ENCODE measurements around the gene PRDX2. TPM values are rescaled to one million over a fixed set of nuclear protein-coding genes. Genes with fewer than 3 reads are reported as not detected.
A peak's percentile ranks its signal among the peaks of the same experiment; 100 is the strongest.
"Not testable (repeated sequence)": the region's sequence is repeated elsewhere in the genome, so short reads cannot be mapped to it uniquely, and the experiment has no call there.

PRDX2 gene
- polyA plus RNA-seq (ENCODE audit: insufficient read length in 4 of 4): 100 to 1,000 TPM; 242 to 339 (median 290) TPM

DNA sequence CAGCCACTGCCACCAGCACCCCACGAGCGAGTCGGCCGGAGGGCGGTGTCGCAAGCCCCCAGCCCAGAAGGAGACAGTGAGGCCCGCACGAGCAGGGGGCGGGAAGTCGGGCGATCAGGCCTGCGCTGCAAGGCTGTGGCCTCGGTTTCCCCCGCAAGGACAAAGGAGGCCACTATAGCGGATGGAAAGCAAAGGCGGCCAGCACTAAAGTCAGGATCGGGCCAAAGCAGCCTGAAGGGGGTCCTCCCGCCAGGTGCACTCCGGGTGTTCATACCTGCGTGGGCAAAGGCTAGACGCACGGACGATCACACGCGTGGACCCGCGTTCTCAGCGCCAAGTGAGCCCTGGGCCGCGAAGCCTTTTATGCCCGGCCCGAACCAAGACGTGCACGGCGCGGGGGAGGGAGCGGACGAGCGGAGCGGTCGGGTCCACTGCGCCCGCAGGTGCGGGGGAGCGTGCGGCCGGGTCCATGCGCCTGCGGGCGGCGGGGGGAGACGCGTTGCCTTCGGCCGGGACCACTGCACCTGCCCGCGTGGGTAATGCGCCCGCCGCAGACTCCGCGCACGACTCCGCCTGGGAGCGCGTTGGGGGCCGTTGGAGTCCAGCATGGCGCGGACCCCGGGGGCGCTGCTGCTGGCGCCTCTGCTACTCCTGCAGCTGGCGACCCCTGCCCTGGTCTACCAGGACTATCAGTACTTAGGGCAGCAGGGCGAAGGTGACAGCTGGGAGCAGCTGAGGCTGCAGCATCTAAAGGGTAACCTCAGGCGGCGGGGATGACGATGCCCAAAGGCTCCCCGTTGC, at the start of gene PRDX2, which contains the start of gene THSD8:
PRDX2 (minus strand) TSS at position 335 of the 801 bp plus-strand sequence. CDS start 539 bp downstream, outside the sequence.
THSD8 (plus strand) TSS at position 604 of the 801 bp plus-strand sequence; CDS start at position 607, 3 bp downstream.
- no peak for DNase-seq (ENCODE audit: low read depth in 4 of 4, low spot score in 3 of 4)

DNA sequence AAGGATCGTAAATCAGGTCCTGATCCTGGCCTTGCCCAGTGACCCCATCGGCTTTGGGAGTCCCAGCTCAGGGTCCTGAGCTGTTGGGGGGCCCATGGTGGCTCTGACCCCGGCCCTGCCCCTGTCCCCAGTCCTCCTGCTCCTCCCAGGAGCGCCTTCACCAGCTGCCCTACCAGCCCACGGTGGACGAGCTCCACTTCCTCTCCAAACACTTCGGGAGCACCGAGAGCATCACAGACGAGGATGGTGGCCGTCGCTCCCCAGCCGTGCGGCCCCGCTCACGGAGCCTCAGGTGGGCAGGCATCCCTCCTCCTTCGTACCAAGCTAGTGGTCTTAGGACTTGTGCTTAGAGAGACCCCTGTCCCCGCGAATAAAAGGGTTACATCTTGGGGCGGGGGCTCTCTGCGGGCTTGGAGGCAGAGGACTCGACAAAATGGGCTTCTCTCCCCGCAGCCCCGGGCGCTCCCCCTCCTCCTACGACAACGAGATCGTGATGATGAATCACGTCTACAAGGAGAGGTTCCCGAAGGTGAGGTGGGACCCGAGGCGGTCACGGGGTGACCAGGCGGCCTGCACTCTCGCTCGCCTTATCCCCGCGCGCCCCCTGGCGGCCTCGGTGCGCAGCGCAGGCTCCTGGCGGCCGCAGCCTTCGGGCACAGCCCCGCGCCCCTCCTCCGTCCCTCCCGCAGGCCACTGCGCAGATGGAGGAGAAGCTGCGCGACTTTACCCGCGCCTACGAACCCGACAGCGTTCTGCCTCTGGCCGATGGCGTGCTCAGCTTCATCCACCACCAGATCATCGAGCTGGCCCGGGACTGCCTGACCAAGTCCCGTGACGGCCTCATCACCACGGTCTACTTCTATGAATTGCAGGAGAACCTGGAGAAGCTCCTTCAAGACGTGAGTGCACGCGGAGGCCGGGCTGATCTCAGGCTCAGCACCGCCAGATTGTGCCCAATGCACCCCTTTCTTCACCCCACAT, 45.8 kb upstream of the PRDX2 start:
- DNase-seq (ENCODE audit: low read depth in 4 of 4, low spot score in 3 of 4): peak in 3 of 4 donors; percentile 46 to 53 (median 46)

DNA sequence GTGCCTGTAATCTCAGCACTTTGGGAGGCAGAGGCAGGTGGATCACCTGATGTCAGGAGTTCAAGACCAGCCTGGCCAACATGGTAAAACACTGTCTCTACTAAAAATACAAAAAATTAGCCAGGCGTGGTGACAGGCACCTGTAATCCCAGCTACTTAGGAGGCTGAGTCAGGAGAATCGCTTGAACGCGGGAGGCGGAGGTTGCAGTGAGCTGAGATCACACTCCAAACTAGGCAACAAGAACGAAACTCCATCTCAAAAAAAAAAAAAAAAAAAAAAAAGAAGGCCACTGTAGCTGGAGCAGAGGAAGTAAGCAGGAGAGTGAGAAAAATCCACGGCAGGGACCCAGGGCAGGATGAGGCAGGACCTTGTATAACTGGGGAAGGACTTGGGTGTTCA, 45.0 kb upstream of the PRDX2 start:
- not testable (repeated sequence) for DNase-seq (ENCODE audit: low read depth in 4 of 4, low spot score in 3 of 4)

DNA sequence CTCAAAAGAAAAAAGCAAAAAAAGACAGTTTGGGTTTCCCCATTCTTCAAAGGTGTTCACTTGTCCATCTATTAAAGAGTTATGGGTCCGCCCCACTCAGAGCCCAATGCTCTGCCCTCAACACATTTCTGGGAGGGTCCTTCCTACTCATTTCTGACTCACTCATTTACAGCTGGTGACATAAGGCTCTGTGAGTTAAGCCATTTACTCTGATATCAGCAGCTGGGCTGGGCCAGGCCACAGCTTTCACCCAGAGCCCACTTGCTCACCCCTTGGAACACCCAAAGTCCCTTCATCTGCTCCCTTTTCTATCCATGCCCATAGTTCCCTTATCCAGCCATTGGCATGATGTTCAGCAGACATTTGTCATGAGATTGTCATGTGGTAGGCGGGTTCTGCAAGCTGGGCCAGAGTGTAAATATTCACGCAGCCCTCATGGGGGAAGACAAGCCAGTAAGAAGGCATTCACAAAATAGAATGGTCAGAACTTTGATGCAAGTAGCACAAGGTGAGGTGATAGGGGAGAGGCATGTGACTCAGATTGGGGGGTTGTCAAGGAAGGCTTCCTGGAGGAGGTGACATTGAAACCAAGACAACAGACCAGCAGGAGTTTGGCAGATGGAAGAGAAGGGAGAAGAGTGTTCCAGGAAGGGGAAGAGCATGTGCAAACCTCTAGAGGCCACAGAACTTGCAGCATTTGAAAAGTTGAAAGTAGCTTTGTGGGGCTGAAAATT, 42.6 kb upstream of the PRDX2 start:
- DNase-seq (ENCODE audit: low read depth in 4 of 4, low spot score in 3 of 4): no peak

DNA sequence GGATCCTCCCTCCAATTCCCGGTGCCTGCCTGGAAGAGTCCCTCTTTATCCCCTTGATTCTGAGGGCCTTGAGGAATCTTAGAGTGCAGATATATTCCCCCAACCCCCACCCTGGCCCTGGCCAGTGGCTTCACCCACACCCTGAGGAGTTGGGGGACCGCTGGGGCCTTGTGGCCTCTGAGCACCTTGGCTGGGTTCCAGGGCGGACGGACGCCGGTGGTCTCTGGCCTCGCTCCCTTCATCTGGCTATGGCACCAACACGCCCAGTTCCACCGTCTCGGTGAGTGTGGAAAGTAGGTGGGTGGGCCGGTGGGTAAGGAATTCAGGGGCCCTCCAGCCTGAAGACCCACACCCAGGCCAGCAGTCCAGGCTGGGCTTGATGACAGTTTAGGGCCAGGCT, 41.7 kb upstream of the PRDX2 start:
- DNase-seq (ENCODE audit: low read depth in 4 of 4, low spot score in 3 of 4): no peak

DNA sequence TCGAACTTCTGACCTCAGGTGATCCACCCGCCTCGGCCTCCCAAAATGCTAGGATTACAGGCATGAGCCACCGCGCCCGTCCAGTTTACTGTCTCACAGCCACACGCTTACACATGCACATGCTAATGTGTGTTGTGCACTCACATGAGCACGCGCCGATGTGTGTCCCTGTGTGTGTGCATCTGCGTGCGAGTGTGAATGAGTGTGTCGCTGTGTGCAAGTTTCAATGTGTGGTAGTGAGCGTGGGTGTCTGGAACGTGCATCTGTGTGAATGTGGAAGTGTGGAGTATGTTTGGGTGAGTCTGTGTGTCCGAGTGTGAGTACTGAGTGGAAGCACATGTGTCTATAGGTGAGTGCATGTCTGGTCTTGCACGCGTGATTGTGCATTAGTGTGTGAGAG, 40.9 kb upstream of the PRDX2 start:
- DNase-seq (ENCODE audit: low read depth in 4 of 4, low spot score in 3 of 4): no peak

DNA sequence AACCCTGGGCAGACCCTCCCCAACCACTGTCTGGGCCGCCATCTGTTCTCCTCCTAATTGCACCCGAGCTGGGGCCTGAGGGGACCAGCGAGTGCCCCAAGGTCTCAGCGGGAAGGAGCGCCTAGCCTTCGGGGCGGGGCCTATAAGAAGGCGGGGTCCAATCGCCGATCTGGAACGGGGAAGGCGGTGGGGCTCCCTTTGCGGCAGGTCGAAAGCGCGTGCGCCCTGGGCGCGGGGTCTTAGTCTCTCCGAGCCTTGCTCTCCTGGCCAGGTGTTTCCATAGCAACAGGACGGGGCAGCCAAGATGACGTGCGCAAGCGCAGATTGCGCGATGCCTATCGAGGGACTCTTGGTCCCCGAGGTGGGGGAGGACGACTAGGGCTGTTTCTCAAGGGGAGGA, 39.5 kb upstream of the PRDX2 start:
- DNase-seq (ENCODE audit: low read depth in 4 of 4, low spot score in 3 of 4): no peak

DNA sequence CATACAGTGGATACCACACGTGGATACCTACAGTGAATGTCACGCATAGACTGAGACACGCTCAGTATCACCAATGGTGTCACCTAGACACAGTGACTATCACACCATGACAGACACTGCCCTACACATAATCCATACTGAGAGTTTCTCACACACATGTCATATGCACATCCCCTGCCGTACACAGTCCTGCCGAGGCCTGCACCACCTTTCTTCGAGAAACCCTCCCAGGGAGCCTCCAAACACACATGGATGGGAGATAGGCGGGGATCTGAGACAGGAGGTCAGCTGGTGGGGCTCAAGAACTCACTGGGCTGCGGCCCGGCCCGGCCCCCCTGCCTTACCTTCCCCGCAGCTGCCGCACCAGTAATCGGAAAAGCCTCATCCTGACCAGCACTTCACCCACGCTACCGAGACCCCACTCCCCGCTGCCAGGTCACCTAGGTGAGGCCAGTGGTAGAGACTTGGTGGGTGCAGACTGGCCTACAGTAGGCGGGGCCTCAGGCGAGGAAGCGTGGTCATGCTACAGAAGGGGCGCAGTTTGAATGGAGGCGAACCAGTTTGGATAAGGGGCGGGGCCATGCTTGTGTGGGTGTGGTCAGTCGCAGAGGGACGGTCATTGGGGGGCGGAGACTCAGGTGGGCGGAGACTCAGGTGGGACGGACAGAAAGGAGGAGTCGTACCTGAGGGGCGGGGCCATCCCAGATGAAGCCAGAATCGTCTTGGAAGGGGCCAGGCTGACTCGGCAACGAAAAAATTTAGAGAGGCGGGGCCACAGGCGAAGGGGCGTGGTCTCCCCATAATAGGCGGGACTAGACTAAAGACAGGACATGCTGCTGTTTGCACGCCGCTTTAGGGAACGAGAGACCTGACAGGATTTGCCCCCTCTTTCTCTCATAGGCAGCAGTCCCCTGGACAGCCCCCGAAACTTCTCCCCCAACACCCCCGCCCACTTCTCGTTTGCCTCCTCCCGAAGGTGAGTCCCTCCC, 38.8 kb upstream of the PRDX2 start:
- peak in 1 of 4 donors; percentile 29 for DNase-seq (ENCODE audit: low read depth in 4 of 4, low spot score in 3 of 4)

DNA sequence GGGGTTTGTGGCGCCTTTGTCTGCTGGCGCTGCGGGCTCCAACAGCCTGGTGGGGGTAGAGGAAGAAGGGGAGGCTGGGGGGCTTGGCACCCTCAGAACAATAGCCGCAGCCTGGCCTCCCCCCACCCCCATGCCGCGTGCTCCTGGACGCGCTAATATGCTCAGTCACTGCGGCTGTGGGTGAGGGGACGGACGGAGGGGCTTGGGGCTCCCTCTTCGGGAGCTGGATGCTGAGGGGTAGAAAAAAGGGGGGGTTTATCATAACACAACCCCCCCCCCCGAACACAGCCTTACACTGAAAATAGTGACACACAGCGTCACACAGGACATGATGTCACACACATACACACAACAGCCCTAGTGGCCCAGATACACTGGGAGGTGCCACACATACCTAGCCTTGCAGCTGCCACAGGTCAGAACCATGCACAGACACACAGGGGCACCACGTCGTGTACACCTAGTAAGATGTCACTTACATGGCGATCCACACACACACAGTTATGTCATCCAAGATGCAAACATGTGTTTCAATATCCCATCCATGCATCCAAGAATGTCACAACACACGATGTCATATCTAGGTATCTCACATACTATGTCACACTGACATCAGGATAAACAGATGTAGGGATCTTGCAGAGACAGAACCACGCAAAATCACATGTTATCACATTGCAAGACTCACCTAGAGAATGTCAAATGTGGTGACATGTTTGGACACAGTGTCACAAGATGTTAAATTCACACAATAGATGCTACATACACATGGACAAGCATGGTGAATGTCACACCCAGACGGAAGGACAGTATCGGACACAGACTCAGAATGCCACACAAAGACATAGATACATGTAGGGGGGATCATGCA, 37.5 kb upstream of the PRDX2 start:
- no peak for DNase-seq (ENCODE audit: low read depth in 4 of 4, low spot score in 3 of 4)

DNA sequence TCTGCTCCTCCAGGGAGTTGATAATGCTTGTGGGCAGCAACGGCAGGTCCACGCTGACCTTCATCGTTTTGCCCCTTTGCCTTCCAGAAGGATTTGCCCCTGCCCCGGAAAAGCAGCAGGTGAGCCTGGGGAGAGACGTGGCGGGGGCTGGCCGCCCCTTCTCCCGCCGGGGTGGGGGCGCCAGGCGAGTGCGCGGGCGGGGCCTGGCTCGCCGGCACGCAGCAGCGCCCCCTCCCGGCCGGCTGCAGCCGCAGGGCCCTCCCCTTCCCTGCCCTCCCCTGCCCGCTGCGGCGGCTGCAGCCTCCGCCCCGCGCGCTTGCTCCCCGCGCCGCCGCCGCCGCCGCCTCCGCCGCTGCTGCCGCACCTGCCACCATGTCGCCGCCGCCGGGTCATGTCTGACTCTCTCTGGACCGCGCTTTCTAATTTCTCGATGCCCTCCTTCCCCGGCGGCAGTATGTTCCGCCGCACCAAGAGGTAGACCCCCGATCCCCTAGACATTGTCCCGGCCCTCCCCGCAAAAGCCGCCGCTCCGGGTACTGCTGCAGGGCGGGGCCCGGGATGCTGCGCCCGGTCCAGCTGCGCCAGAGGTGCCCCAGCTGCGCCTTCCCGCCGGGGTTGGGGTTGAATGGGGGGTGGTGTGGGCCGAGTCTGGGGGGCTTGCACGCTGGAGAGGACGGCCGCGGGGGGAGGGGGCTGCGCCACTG, 36.7 kb upstream of the PRDX2 start, which contains the start of gene MAST1:
MAST1 (plus strand) TSS at position 334 of the 704 bp plus-strand sequence; CDS start at position 392, 58 bp downstream.
- no peak for DNase-seq (ENCODE audit: low read depth in 4 of 4, low spot score in 3 of 4)

DNA sequence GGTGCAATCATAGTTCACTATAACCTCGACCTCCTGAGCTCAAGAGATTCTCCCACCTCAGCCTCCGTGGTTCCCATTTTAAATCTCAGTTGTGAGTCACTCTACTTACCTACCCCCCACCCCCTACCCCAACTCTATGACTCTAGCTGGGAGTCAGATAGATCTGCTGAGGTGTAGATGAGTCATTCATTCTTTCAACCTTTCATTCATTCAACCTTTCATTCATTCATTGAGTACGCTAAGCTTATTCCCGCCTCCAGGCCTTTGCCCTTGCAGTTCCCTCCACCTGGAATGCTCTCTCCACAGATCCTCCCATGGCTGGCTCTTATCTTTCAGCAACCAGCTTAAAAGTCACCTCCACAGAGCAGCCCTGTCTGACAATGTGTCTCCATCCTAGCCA, 35.6 kb upstream of the PRDX2 start:
- DNase-seq (ENCODE audit: low read depth in 4 of 4, low spot score in 3 of 4): no peak

DNA sequence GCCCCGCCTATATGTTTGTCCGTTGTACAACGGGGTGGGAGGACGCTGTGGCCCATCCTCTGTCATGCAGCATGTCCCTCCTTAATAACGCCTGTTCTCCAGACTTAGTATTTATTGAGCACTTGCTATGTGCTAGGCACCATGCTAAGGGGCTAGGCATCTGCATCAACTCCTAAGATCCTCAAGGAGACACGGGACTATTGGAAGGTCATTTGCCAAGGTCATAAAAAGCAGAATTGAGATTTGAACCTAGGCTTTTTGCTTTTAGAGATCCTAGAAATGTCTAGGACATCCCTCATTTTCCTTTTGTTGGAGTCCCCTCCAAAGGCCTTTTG, 34.9 kb upstream of the PRDX2 start:
- no peak for DNase-seq (ENCODE audit: low read depth in 4 of 4, low spot score in 3 of 4)

DNA sequence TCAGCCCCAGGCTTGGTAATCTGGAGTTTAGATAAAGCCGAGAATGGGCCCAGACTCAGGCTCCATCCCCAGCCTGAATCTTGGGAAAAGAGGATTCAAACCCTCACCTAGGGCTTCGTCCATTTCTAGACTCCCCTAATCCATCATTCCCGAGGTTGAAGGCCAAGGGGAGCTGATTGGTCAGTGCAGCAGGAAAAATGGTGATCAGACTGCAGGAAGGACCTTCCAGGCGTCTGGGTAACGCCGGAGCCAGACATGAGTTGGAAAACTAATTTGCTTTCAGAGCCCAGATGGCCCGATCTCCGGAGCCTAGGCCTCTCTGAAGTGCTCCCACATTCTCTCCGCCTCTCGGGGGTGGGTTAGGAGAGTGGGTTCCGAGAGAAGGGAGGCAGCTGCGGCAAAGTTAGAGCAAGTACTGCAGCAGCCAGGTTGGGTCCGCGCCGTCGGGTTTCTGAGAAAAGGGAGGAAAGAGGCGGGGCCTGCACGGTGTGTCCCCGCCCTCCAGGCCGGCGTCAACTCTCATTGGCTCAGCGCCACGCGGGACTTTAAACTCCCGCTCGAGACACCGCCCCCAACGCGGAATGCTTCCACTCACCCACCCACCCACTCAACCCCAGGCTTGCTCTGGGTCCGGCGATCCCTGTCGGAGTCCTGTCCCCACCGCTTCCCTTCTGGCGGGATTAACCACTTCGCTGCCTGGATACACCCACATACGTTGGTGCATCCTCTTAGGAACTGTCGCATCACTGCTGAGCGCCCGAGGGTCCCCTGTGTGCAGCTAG, 33.6 kb upstream of the PRDX2 start:
- no peak for DNase-seq (ENCODE audit: low read depth in 4 of 4, low spot score in 3 of 4)

DNA sequence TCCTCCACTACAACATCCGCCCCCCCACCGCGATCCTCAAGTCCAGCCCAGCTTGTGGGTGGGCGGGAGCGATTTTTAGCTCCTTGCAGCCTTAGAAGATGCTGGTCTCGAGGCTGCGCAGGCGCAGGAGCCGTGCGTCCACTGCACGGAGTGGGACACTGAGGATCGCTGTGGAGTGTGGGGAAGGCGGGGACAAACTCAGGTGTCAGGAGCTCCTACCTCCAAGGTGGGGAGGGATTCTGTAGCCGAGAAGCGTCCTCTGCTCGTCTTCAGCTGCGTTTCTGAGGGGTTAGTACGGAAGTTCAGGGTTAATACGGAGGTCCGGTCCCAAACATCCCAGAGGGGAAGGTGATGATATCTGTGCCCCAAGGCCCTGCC, 33.0 kb upstream of the PRDX2 start, which contains the start of gene RTBDN:
RTBDN (minus strand) TSS at position 14 of the 378 bp plus-strand sequence. CDS start 4,600 bp downstream, outside the sequence.
- DNase-seq (ENCODE audit: low read depth in 4 of 4, low spot score in 3 of 4): no peak

DNA sequence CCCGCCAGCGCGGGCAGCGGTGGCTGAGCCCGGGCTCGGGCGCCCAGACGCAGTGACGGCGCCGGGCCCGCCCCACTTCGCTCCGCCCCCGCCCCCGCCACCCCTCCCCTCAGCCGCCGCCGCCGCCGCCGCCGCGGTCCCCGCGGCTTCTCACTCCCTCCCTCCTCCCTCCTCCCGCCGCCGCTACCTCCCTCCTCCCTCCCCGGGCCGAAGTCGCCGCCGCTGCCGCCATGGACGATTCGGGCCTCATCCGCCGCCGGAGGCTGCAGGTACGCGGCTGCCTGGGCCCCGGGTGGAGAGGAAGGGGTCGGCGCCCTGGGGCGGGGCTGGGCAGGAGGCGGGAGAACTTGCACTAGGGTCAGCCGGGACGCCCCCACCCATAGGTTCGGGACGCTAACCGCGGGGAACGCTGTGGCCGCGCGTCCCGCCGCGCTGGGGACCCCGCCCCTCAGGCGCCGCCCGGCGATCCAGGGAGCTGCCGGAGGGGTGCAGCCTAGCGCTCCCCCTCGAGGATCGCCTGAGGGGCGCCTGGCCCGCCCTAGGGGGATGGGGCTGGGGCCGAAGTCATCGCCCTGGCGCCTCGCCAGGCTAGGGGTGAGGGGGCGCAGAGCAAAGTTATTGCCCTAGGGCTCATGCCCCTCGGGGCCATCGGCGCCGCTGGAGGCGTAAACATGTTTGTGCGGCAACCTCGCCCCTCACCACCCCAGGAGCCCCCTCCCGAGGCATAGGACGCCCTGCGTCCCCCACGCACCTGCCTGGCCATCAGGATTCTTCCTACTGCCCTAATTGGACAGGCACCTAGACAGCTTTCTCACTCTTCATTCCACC, 32.4 kb upstream of the PRDX2 start:
- no peak for DNase-seq (ENCODE audit: low read depth in 4 of 4, low spot score in 3 of 4)

DNA sequence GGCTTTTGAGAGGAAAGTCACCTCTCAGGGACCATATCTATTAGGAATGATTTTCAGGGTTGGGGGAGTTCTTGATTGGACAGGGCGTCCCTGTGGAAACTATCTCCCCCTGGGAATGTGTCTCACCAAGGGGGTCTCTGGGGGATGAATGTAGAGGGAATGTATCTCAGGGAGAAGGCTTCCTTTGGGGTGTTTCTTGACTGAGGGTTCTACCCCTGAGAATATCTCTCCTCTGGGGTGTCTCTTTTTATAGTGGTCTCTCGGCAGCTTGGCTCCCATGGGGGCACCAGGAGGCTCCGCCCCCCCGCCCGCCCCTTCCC, 31.8 kb upstream of the PRDX2 start:
- DNase-seq (ENCODE audit: low read depth in 4 of 4, low spot score in 3 of 4): no peak

All from left renal pelvis (tissue), 4 donors.